ENCODE data around the gene MBNL2. TPM values are rescaled to one million over a fixed set of nuclear protein-coding genes. Genes with fewer than 3 reads are reported as not detected.

The MBNL2 gene
- total and polyA plus RNA-seq, 10 of the 15 experiments (the other 5 are each of a cell fraction or from before 2014, with no cell fraction given): 1.6 to 9.7 (median 6.7) TPM

DNA sequence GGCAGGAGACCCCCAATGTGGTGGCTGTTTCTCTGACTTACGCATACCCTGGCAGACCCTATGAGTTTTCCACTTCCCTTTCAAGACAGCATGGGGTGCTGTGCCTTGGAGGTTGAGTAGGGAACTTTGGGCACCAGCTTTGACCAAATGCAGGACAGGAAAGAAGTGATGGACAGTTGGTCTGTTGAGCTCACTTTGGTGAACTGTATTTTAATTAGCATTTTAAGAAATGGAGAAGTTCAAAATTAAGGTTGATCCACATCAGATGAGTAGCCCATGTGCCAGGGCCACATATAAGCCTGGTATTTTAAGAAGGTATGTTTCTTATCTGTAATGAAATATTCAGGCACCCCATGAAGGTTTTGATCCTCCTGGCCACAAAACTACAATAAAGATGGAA, 165.8 kb downstream of the MBNL2 start:
- no peaks in the 10 kb centered on the region for H3K4me1 ChIP-seq (ENCODE audit: control insufficient read depth, insufficient read depth, low read length)
- H4K20me1 ChIP-seq (ENCODE audit: control insufficient read depth, insufficient read depth): no peaks in the 10 kb centered on the region
- intact Hi-C loops (cut with micrococcal nuclease; ENCODE audit: unreplicated experiment): no loop called here
- ChIA-PET POLR2A (no interaction called here), SMC1A (ENCODE audit: uncharacterized antibody, unreplicated experiment) (interaction anchor here (1.3 kb wide), 1 partner anchor 9 kb away, joined by 7 read pairs; no protein-coding TSS in a partner anchor), RAD21 (ENCODE audit: unreplicated experiment) (interaction anchor here (1.2 kb wide), 1 partner anchor 18 kb away, joined by 3 read pairs; no protein-coding TSS in a partner anchor), CTCF (interaction anchor here (0.7 to 1.5 kb wide), 4 partner anchors 18 to 278 kb away, joined by 3 to 5 read pairs (median 3); no protein-coding TSS in a partner anchor)
- no peaks in the 10 kb centered on the region for H3K9me3 ChIP-seq (replicated peaks; ENCODE audit: control insufficient read depth, insufficient read depth, low read length)
- H3K4me2 ChIP-seq (ENCODE audit: control insufficient read depth, insufficient read depth): no peak overlapping the region
- ATAC-seq (no peak), FAIRE-seq (no peak), DNase-seq (ENCODE audit: low read depth, low spot score) (no peak)
- H2AFZ ChIP-seq (ENCODE audit: control insufficient read depth, low read depth, low read length): no peak overlapping the region
- in situ Hi-C loops (cut with MboI): no loop called here
- H3K79me2 ChIP-seq (ENCODE audit: control insufficient read depth, insufficient read depth, low read length): no peaks in the 10 kb centered on the region
- TF ChIP-seq SMARCA5 (IDR thresholded peaks at IDR 0.05): no peak
- TF ChIP-seq EZH2 (IDR thresholded peaks at IDR 0.05; ENCODE audit: borderline replicate concordance, control insufficient read depth, low read depth, low read length): no peak
- no peak for TF ChIP-seq RAD21 (IDR thresholded peaks at IDR 0.05; ENCODE audit: insufficient read depth, low read depth, low read length)
- no peak for TF ChIP-seq NFXL1 (IDR thresholded peaks at IDR 0.05; ENCODE audit: borderline replicate concordance)
- no peak for TF ChIP-seq CHD2 (IDR thresholded peaks at IDR 0.05; ENCODE audit: borderline replicate concordance, low read depth, low read length)
- no peak for TF ChIP-seq BRCA1 (IDR thresholded peaks at IDR 0.05; ENCODE audit: low read depth, low read length)
- TF ChIP-seq MXI1 (IDR thresholded peaks at IDR 0.05; ENCODE audit: low read depth, low read length): no peak
- TF ChIP-seq, protein P1, sequence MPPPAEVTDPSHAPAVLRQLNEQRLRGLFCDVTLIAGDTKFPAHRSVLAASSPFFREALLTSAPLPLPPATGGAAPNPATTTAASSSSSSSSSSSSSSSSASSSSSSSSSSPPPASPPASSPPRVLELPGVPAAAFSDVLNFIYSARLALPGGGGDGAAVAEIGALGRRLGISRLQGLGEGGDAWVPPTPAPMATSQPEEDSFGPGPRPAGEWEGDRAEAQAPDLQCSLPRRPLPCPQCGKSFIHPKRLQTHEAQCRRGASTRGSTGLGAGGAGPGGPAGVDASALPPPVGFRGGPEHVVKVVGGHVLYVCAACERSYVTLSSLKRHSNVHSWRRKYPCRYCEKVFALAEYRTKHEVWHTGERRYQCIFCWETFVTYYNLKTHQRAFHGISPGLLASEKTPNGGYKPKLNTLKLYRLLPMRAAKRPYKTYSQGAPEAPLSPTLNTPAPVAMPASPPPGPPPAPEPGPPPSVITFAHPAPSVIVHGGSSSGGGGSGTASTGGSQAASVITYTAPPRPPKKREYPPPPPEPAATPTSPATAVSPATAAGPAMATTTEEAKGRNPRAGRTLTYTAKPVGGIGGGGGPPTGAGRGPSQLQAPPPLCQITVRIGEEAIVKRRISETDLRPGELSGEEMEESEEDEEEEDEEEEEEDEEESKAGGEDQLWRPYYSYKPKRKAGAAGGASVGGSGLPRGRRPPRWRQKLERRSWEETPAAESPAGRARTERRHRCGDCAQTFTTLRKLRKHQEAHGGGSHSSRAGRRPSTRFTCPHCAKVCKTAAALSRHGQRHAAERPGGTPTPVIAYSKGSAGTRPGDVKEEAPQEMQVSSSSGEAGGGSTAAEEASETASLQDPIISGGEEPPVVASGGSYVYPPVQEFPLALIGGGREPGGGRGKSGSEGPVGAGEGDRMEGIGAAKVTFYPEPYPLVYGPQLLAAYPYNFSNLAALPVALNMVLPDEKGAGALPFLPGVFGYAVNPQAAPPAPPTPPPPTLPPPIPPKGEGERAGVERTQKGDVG (CRISPR knock-in tag; IDR thresholded peaks at IDR 0.05): no peak
- no peak overlapping the region for H3K4me3 ChIP-seq
- H3K27ac ChIP-seq (ENCODE audit: control insufficient read depth, insufficient read depth): no peak overlapping the region
- 100% methylated on average over 1 of the region's 1 CpG for WGBS (ENCODE audit: insufficient coverage, insufficient replicate concordance, low lambda C conversion rate, missing lambda C conversion rate)
- no TSS peak for BruUV-seq (replicated peaks)
- H3K27me3 ChIP-seq (replicated peaks in 1 of 2; ENCODE audit: control insufficient read depth in 2 of 2, insufficient read depth in 2 of 2, low read length in 1 of 2): no peaks in the 10 kb centered on the region
- H3K36me3 ChIP-seq (ENCODE audit: control insufficient read depth in 2 of 2, insufficient read depth in 2 of 2, low read length in 1 of 2): no peaks in the 10 kb centered on the region
- H3K9ac ChIP-seq (ENCODE audit: control insufficient read depth, insufficient read depth, low read length): no peak overlapping the region

All from GM12878 (cell line).